Measurements from ENCODE around the gene GSG1L. TPM values are rescaled to one million over a fixed set of nuclear protein-coding genes. Genes with fewer than 3 reads are reported as not detected.

The GSG1L gene
- total and polyA plus RNA-seq, 4 donors = not detected

GRCh38 chr16:27868180-27868579 lies 195.3 kb downstream of the GSG1L start:
- WGBS = 91% methylated on average over 7 of the region's 7 CpGs
- Histone ChIP-seq H3K36me3 (ENCODE audit: control insufficient read depth in 4 of 4, insufficient read depth in 3 of 4, low read depth in 1 of 4, low read length in 3 of 4) (no peaks in the 10 kb centered on the region), H3K9ac (ENCODE audit: low read depth in 1 of 2, low read length in 2 of 2) (no peak overlapping the region), H3K4me3 (ENCODE audit: low read depth in 1 of 3, low read length in 3 of 3) (no peak overlapping the region), H3K27me3 (ENCODE audit: control insufficient read depth in 4 of 4, insufficient read depth in 4 of 4, low read length in 3 of 4) (no peaks in the 10 kb centered on the region), H3K9me3 (ENCODE audit: control insufficient read depth in 4 of 4, low read length in 3 of 4) (peaks cover 0 to 8% (median 0%) of the 10 kb centered on the region in 4 donors), H3K4me1 (ENCODE audit: control insufficient read depth in 4 of 4, insufficient read depth in 4 of 4, low read length in 3 of 4) (no peaks in the 10 kb centered on the region), H3K27ac (ENCODE audit: low read depth in 1 of 2, low read length in 2 of 2) (no peak overlapping the region)
- DNase-seq (ENCODE audit: low spot score) = no peak
- TF ChIP-seq ZBTB33 (IDR thresholded peaks at IDR 0.05) = no peak
- TF ChIP-seq FOXA2 (IDR thresholded peaks at IDR 0.05) = no peak
- no peak for TF ChIP-seq RAD21 (IDR thresholded peaks at IDR 0.05)
- TF ChIP-seq GABPA (IDR thresholded peaks at IDR 0.05 in 1 of 2, conservative IDR thresholded peaks at IDR 0.05 in 1 of 2) = no peak
- TF ChIP-seq HNF4A (conservative IDR thresholded peaks at IDR 0.05) = no peak
- TF ChIP-seq ATF3 (IDR thresholded peaks at IDR 0.05) = no peak
- no peak for TF ChIP-seq CTCF (IDR thresholded peaks at IDR 0.05; ENCODE audit: low read depth, low read length, missing input control)

GRCh38 chr16:27867122-27868110 lies 196.1 kb downstream of the GSG1L start:
- DNase-seq (ENCODE audit: low spot score) = peak; percentile 60
- no peaks in the 10 kb centered on the region for H3K4me1 ChIP-seq (ENCODE audit: control insufficient read depth in 4 of 4, insufficient read depth in 4 of 4, low read length in 3 of 4)
- 38% methylated on average over 19 of the region's 19 CpGs for WGBS
- no peaks in the 10 kb centered on the region for H3K36me3 ChIP-seq (ENCODE audit: control insufficient read depth in 4 of 4, insufficient read depth in 3 of 4, low read depth in 1 of 4, low read length in 3 of 4)
- no peak overlapping the region for H3K27ac ChIP-seq (ENCODE audit: low read depth in 1 of 2, low read length in 2 of 2)
- no peak for TF ChIP-seq NR2F2 (IDR thresholded peaks at IDR 0.05)
- peak in 1 of 2 donors; percentile 50 for TF ChIP-seq RAD21 (IDR thresholded peaks at IDR 0.05)
- no peak for TF ChIP-seq TAF1 (conservative IDR thresholded peaks at IDR 0.05)
- TF ChIP-seq YY1 (IDR thresholded peaks at IDR 0.05) = no peak
- TF ChIP-seq MAX (IDR thresholded peaks at IDR 0.05) = no peak
- no peak for TF ChIP-seq HNF4A (conservative IDR thresholded peaks at IDR 0.05)
- no peak for TF ChIP-seq JUND (IDR thresholded peaks at IDR 0.05)
- TF ChIP-seq CTCF (IDR thresholded peaks at IDR 0.05; ENCODE audit: low read depth, low read length, missing input control) = peak; percentile 7
- no peak overlapping the region for H3K9ac ChIP-seq (ENCODE audit: low read depth in 1 of 2, low read length in 2 of 2)
- H3K27me3 ChIP-seq (ENCODE audit: control insufficient read depth in 4 of 4, insufficient read depth in 4 of 4, low read length in 3 of 4) = no peaks in the 10 kb centered on the region
- peaks cover 0 to 11% (median under 1%) of the 10 kb centered on the region in 4 donors for H3K9me3 ChIP-seq (ENCODE audit: control insufficient read depth in 4 of 4, low read length in 3 of 4)
- no peak overlapping the region for H3K4me3 ChIP-seq (ENCODE audit: low read depth in 1 of 3, low read length in 3 of 3)
